Measurements from ENCODE around the gene LPP.

DNA sequence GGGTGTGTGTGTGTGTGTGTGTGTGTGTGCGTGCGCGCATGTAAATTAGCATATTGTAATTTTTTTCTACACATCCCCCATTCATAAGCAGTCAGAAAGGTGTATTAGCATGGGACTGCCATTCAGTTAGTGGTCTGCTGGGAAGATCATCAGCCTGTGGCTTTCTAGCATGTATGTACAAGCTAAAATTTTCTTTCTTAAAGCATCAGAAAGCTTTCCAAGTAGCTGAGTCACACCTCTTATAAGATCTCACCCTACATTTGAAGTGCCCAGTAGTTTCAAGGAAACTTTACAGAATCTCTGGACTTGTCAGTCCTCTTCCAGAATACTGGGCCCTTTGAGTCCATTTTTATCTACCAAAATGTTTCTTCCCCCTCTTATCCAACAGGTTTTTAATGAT lies 606.5 kb downstream of the LPP start:
- TF ChIP-seq CTCF (IDR thresholded peaks at IDR 0.05) (no peak), ZFX (IDR thresholded peaks at IDR 0.05; ENCODE audit: borderline replicate concordance) (no peak)

Data from 22Rv1 (cell line).